Measurements from ENCODE around the gene ARHGAP26.

Gene ARHGAP26

DNA sequence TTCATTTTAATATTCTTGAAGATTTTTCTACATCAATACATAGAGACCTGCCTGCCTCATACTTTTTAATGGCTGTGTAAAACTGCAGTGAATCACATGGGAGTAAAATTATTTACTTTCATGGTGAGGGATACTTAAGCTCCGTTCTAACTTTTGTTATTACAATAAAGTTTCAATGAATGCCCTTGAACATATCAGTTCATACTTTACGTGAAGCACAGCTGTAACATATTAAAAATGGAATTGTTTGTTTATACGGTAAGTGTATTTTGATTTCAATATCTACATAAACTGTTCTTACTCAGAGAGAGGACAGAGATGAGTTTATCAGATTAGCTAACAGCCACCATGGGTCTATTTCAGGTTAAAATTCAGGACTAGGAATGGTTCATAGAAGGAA, 478.2 kb downstream of the ARHGAP26 start:
- DNase-seq (ENCODE audit: low read depth): no peak
- TF ChIP-seq, protein P1, sequence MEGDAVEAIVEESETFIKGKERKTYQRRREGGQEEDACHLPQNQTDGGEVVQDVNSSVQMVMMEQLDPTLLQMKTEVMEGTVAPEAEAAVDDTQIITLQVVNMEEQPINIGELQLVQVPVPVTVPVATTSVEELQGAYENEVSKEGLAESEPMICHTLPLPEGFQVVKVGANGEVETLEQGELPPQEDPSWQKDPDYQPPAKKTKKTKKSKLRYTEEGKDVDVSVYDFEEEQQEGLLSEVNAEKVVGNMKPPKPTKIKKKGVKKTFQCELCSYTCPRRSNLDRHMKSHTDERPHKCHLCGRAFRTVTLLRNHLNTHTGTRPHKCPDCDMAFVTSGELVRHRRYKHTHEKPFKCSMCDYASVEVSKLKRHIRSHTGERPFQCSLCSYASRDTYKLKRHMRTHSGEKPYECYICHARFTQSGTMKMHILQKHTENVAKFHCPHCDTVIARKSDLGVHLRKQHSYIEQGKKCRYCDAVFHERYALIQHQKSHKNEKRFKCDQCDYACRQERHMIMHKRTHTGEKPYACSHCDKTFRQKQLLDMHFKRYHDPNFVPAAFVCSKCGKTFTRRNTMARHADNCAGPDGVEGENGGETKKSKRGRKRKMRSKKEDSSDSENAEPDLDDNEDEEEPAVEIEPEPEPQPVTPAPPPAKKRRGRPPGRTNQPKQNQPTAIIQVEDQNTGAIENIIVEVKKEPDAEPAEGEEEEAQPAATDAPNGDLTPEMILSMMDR (IDR thresholded peaks at IDR 0.05; ENCODE audit: low read depth, low read length, missing control alignments): no peak

DNA sequence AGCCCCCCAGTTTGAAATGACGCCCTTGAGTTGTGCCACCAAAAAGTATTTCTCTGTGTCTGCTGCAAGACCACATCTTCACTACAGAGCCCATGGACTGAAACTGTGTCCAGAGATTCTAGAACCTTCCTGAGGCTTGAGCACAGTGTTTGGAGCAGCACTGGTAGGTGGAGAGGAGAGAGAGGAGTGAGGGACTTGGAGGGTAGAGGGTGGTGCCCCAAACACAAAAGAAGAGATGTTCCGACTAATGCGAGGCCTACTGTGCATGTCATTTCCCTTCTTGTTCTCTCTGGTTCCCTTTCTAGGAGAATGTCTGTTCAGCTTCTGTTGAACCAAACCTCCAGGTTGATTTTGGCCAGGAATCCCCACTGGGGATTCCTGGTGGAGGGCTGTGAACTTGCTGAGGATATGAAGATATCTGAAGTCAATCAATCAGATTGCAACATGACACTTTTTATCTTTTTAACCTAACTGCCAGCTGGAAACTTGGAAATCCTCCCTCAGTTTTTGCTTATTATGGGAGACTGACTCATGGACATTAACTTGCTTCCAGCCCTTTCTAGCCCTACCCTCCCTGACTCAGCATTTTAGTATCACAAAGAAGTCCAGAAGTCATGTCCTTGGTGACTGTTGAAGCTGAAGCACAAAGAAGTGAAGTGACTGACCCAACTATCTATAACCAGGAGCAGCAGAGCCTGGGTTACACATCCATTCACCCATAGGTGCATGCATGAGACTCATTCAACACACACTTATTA, 478.8 kb downstream of the ARHGAP26 start:
- no peak overlapping the region for H3K4me3 ChIP-seq (ENCODE audit: low read depth, low read length)
- TF ChIP-seq, protein P1 (IDR thresholded peaks at IDR 0.05; ENCODE audit: low read depth, low read length, missing control alignments): no peak
- no peak for DNase-seq (ENCODE audit: low read depth)

More for the DNA sequence above, 478.2 kb downstream of the ARHGAP26 start:
- H3K4me3 ChIP-seq (ENCODE audit: low read depth, low read length): no peak overlapping the region

DNA sequence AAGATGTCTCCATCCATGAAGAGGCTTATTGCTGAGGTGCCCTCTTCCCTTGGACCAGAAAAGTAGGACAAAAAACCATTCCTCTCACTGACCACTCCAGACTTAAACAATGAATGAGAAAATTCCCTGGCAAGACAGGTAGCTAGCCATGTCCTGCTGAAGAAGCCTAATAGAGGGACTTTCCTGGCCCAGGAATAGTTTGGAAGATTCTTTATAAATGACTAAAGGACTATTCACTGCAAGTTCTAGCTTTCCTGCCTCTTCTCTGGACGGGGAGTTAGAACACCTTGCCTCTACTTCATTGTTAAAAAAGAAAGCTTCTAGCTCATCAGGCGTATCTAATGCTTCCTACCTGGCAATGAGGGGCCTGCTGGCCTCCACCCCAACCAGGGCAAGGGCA, 479.7 kb downstream of the ARHGAP26 start:
- H3K4me3 ChIP-seq (ENCODE audit: low read depth, low read length): no peak overlapping the region
- no peak for DNase-seq (ENCODE audit: low read depth)
- TF ChIP-seq, protein P1 (IDR thresholded peaks at IDR 0.05; ENCODE audit: low read depth, low read length, missing control alignments): no peak

DNA sequence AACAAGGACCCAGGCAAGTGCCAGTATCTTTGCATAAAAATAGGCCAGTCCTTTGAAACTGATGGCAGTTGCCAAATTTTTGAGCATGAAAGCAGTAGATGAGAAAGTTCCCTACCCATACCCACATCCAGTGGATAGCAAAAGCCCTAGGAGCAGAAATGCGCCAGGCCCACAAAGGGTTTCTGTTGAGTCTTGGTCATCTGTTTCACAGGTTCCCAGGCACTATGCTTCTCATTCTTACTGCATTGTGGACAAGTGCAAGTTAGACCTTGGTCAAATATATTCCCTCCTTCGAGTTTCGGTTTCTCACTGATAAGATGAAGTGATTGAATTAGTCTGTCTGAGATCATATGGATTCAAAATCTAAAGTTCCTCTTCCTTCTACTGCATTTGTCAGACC, 481.0 kb downstream of the ARHGAP26 start:
- TF ChIP-seq, protein P1 (IDR thresholded peaks at IDR 0.05; ENCODE audit: low read depth, low read length, missing control alignments): no peak
- H3K4me3 ChIP-seq (ENCODE audit: low read depth, low read length): no peak overlapping the region
- DNase-seq (ENCODE audit: low read depth): no peak

DNA sequence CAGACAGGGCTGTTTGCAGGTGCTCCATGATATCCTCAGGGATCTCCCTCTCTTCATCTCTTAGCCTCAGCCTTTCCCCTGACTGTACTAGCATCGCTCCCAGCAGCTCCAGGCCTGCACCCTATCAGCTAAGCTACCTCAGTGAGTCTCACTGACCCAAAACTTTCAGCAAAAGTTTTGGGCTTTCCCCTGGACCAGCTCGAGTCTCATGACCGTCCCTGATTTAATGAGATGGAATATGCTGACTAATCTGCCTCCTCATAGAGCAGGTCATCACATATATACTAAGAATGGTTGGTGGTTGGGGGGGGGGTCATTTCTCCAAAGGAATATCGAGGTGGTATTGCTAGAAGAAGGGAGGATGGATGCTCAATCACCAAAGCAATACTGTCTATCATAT, 481.8 kb downstream of the ARHGAP26 start:
- DNase-seq (ENCODE audit: low read depth): no peak
- no peak overlapping the region for H3K4me3 ChIP-seq (ENCODE audit: low read depth, low read length)
- TF ChIP-seq, protein P1 (IDR thresholded peaks at IDR 0.05; ENCODE audit: low read depth, low read length, missing control alignments): no peak

DNA sequence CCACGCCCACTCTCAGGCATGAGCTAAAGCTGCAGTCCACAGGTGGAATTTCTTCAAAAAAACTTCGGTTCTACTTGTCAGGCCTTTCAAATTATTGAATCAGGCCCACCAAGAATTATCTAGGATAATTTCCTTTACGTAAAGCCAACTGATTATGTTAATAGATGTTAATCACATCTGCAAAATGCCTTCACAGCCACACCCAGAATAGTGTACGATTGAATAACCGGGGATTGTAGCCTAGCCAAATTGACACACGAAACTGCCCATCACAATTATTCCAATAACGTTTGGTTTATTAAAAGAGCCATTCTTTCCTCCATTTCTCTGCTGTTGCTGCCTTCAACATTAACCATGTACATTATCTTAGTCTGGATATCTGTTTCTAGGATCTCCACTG, 484.6 kb downstream of the ARHGAP26 start:
- TF ChIP-seq, protein P1 (IDR thresholded peaks at IDR 0.05; ENCODE audit: low read depth, low read length, missing control alignments): no peak

More for the DNA sequence above, 484.6 kb downstream of the ARHGAP26 start:
- no peak for DNase-seq (ENCODE audit: low read depth)
- no peak overlapping the region for H3K4me3 ChIP-seq (ENCODE audit: low read depth, low read length)
